NCI-H2227 (cell line): ENCODE results near the gene GPR78.
"Not testable (repeated sequence)": the region's sequence is repeated elsewhere in the genome, so short reads cannot be mapped to it uniquely, and the experiment has no call there.

Source experiments
- DNase-seq: peaks from one replicate; lab custom pipeline; 2025; ENCODE audit not compliant: unreplicated experiment; lab: John Stamatoyannopoulos, UW

Gene GPR78

GRCh38 chr4:8614365-8615193 is 34.4 kb downstream of the GPR78 start:
- no peak for DNase-seq

GRCh38 chr4:8615366-8615765 is 35.2 kb downstream of the GPR78 start:
- DNase-seq, result no peak

- no peak for DNase-seq
Observed at GRCh38 chr4:8615921-8616787, 36.0 kb downstream of the GPR78 start.

GRCh38 chr4:8616831-8617230 is 36.6 kb downstream of the GPR78 start:
- DNase-seq, result no peak

GRCh38 chr4:8617486-8618040 is 37.4 kb downstream of the GPR78 start:
- no peak for DNase-seq

GRCh38 chr4:8618421-8618820 is 38.2 kb downstream of the GPR78 start:
- no peak for DNase-seq

GRCh38 chr4:8618961-8619720 is 38.9 kb downstream of the GPR78 start:
- no peak for DNase-seq

- not testable (repeated sequence) for DNase-seq
Observed at GRCh38 chr4:8621135-8621534, 40.9 kb downstream of the GPR78 start.

GRCh38 chr4:8624601-8625272 is 44.5 kb downstream of the GPR78 start:
- DNase-seq, result not testable (repeated sequence)

- DNase-seq, result not testable (repeated sequence)
Observed at GRCh38 chr4:8630240-8630905, 50.2 kb downstream of the GPR78 start.

GRCh38 chr4:8631896-8632295 is 51.7 kb downstream of the GPR78 start:
- not testable (repeated sequence) for DNase-seq

- not testable (repeated sequence) for DNase-seq
Observed at GRCh38 chr4:8634773-8635172, 54.6 kb downstream of the GPR78 start.

GRCh38 chr4:8635897-8636554 is 55.8 kb downstream of the GPR78 start:
- not testable (repeated sequence) for DNase-seq
